Ovary (tissue), 3 donors: ENCODE results near the gene EPS8L3.

ENCODE experiments used
- POLR2A ChIP-seq: fragments of 450-650 bp; IDR thresholded peaks from one replicate; pipeline ENCODE4 v1.6.1; 2017; ENCODE audit warnings: antibody characterized with exemption, mild to moderate bottlenecking, moderate library complexity
- TF ChIP-seq, protein P1 (sequence below), 3 donors: fragments of 450-650 bp in 2 of 3; fragments of 200-600 bp in 1 of 3; IDR thresholded peaks; one replicate each; pipeline versions ENCODE4 v1.5.1 to v1.8.0; 2016 to 2022; ENCODE audit warnings: antibody characterized with exemption in 3 of 3, mild to moderate bottlenecking in 1 of 3
- donor health status: DM: no; HTN: no; CAD: no.

DNA sequence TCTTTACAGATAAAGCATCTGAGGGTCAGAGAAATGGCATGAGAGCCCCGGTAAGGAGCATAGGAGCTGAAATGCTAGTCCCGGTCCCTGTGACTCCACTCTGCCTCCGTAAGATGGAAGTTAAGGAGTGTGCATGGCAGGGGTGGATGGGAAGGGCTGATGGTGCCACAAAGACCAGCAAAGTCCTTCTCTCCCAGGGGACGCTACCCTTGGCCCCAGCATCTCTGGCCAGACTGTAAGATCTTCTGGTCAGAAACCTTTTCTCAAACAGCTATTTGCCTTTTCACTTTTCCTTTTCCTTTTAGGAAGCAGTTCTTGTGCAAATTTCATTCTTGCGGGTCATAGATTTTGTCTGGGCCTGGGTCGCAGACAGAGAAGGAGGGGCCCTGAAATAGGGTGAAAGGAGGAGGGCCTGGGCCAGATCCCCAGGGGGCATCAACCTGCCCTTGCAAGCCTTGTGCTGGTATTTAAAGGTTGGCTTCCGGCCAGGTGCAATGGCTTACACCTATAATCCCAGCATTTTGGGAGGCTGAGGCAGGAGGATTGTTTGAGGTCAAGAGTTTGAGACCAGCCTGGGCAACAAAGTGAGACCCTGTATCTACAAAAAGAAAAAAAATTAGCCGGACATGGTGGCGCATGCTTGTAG is 14.4 kb upstream of the EPS8L3 start:
- no peak for TF ChIP-seq POLR2A
- TF ChIP-seq, protein P1, sequence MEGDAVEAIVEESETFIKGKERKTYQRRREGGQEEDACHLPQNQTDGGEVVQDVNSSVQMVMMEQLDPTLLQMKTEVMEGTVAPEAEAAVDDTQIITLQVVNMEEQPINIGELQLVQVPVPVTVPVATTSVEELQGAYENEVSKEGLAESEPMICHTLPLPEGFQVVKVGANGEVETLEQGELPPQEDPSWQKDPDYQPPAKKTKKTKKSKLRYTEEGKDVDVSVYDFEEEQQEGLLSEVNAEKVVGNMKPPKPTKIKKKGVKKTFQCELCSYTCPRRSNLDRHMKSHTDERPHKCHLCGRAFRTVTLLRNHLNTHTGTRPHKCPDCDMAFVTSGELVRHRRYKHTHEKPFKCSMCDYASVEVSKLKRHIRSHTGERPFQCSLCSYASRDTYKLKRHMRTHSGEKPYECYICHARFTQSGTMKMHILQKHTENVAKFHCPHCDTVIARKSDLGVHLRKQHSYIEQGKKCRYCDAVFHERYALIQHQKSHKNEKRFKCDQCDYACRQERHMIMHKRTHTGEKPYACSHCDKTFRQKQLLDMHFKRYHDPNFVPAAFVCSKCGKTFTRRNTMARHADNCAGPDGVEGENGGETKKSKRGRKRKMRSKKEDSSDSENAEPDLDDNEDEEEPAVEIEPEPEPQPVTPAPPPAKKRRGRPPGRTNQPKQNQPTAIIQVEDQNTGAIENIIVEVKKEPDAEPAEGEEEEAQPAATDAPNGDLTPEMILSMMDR (IDR thresholded peaks at IDR 0.05): no peak
